ENCODE data around the gene KCNN4.

Gene KCNN4

GRCh38 chr19:43741075-43741825, 39.5 kb downstream of the KCNN4 start (continued):
- TF ChIP-seq, protein P1, sequence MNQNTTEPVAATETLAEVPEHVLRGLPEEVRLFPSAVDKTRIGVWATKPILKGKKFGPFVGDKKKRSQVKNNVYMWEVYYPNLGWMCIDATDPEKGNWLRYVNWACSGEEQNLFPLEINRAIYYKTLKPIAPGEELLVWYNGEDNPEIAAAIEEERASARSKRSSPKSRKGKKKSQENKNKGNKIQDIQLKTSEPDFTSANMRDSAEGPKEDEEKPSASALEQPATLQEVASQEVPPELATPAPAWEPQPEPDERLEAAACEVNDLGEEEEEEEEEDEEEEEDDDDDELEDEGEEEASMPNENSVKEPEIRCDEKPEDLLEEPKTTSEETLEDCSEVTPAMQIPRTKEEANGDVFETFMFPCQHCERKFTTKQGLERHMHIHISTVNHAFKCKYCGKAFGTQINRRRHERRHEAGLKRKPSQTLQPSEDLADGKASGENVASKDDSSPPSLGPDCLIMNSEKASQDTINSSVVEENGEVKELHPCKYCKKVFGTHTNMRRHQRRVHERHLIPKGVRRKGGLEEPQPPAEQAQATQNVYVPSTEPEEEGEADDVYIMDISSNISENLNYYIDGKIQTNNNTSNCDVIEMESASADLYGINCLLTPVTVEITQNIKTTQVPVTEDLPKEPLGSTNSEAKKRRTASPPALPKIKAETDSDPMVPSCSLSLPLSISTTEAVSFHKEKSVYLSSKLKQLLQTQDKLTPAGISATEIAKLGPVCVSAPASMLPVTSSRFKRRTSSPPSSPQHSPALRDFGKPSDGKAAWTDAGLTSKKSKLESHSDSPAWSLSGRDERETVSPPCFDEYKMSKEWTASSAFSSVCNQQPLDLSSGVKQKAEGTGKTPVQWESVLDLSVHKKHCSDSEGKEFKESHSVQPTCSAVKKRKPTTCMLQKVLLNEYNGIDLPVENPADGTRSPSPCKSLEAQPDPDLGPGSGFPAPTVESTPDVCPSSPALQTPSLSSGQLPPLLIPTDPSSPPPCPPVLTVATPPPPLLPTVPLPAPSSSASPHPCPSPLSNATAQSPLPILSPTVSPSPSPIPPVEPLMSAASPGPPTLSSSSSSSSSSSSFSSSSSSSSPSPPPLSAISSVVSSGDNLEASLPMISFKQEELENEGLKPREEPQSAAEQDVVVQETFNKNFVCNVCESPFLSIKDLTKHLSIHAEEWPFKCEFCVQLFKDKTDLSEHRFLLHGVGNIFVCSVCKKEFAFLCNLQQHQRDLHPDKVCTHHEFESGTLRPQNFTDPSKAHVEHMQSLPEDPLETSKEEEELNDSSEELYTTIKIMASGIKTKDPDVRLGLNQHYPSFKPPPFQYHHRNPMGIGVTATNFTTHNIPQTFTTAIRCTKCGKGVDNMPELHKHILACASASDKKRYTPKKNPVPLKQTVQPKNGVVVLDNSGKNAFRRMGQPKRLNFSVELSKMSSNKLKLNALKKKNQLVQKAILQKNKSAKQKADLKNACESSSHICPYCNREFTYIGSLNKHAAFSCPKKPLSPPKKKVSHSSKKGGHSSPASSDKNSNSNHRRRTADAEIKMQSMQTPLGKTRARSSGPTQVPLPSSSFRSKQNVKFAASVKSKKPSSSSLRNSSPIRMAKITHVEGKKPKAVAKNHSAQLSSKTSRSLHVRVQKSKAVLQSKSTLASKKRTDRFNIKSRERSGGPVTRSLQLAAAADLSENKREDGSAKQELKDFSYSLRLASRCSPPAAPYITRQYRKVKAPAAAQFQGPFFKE (tag by site-specific recombination; IDR thresholded peaks at IDR 0.05; ENCODE audit: borderline replicate concordance): no peak
- no peak for TF ChIP-seq ZNF830 (tag by site-specific recombination; IDR thresholded peaks at IDR 0.05; ENCODE audit: low read depth)
- TF ChIP-seq ZFHX2 (tag by site-specific recombination; conservative IDR thresholded peaks at IDR 0.05): peak; percentile 49
- TF ChIP-seq ZNF37A (tag by site-specific recombination; IDR thresholded peaks at IDR 0.05): no peak
- TF ChIP-seq ZNF623 (tag by site-specific recombination; IDR thresholded peaks at IDR 0.05): no peak
- TF ChIP-seq GFI1B (tag by site-specific recombination; IDR thresholded peaks at IDR 0.05): no peak
- no peak for TF ChIP-seq ZNF791 (tag by site-specific recombination; IDR thresholded peaks at IDR 0.05)
- TF ChIP-seq ZNF645 (tag by site-specific recombination; IDR thresholded peaks at IDR 0.05): no peak

DNA sequence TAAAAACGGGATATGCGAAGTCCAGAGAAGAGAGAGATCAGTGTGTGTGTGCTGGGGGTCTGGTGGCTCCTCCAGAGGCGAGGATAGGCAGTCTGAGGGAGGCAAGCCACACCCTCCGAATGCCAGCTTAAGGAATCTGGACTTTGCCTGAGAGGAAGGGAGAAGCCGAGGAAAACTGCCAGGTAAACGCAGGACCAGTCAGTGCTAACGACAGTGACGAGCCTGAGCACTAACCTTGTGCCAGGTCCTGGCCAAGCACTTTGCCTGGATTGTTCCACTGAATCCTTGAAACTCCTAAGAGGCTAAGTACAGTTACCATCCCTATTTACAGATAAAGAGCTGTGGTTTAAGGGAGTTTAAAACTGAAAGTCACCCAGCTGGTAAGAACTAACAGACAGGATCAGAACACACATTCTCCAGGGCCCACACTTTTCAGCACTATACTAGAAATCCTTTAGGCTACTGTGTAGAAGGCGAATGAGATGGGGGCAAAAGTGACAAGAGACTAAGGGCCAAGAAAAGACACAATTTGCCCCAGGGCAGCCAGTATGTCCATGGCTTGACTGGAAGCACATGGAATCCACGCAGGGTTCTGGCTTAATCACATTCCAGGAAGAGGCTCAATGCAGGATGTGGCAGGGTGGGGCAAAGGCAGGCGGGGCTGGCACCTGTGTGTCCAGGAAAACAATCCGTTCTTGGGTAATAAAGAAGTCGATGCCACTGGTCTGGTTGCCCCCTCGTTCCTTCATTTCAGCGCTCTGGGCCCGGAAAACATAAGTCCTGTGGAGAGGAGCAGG, 41.1 kb downstream of the KCNN4 start:
- peaks cover 89 to 100% of the 10 kb centered on the region in 2 experiments for H3K36me3 ChIP-seq (ENCODE audit: control insufficient read depth in 2 of 2, insufficient read depth in 1 of 2, low read length in 2 of 2)
- ChIA-PET CTCF (interaction anchor here (0.5 to 8.0 kb wide), 5 partner anchors 23 to 78 kb away, joined by 3 to 203 read pairs (median 3); partner anchors contain the start of gene KCNN4), POLR2A (interaction anchor here (1.4 to 2.4 kb wide), 3 partner anchors 16 to 81 kb away, joined by 3 to 15 read pairs (median 4); partner anchors contain the start of genes PLAUR and SMG9)
- TF ChIP-seq INSM2 (tag by site-specific recombination; IDR thresholded peaks at IDR 0.05): no peak
- TF ChIP-seq GLIS2 (tag by site-specific recombination; IDR thresholded peaks at IDR 0.05): peak; percentile 20; the same call in 1 of the 2 replicates
- 0 out of 2 replicates have a peak, but pooled peaks have one; percentile 26 for TF ChIP-seq KLF1 (tag by site-specific recombination; IDR thresholded peaks at IDR 0.05)
- H3K27ac ChIP-seq (ENCODE audit: extremely low read depth, low read depth, low read length): no peak overlapping the region
- H3K4me3 ChIP-seq (ENCODE audit: low read depth, low read length): no peak overlapping the region
- no peaks in the 10 kb centered on the region for H3K4me1 ChIP-seq (ENCODE audit: control insufficient read depth, insufficient read depth, low read length)
- H3K9me3 ChIP-seq (ENCODE audit: control insufficient read depth, insufficient read depth, low read depth, low read length): no peaks in the 10 kb centered on the region

DNA sequence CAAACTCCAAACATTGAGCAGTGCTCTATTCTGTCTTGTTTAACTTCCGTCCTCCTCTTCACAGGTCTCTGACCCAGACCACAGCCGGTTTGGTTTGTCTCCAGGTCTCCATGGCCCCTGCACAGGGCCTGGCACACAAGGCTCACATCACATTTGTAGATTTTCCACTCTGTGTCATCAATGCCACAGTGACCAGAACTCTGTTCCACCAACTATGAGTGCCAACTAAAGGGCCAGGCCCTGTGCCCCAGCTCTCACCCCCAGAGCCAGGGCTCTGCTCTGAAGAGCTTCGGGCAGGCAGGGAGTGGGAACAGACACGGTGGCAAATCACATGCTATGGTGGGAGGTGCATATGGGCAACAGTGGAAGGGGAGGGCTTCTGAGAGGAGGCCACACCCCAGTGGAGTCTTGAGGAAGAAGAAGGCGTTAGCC, 42.0 kb downstream of the KCNN4 start:
- CTCF ChIA-PET: interaction anchor here (0.6 to 2.6 kb wide), 7 partner anchors 24 to 144 kb away, joined by 3 to 7 read pairs (median 4); no protein-coding TSS in a partner anchor
- POLR2A ChIA-PET: interaction anchor here (0.7 to 2.4 kb wide), 3 partner anchors 45 to 80 kb away, joined by 3 to 15 read pairs (median 3); partner anchors contain the start of gene PLAUR

More for the DNA sequence above, 42.0 kb downstream of the KCNN4 start:
- no peak overlapping the region for H3K27ac ChIP-seq (ENCODE audit: extremely low read depth, low read depth, low read length)
- no peaks in the 10 kb centered on the region for H3K4me1 ChIP-seq (ENCODE audit: control insufficient read depth, insufficient read depth, low read length)
- no peak overlapping the region for H3K4me3 ChIP-seq (ENCODE audit: low read depth, low read length)
- TF ChIP-seq ZNF335 (tag by site-specific recombination; conservative IDR thresholded peaks at IDR 0.05) (no peak), ZNF776 (tag by site-specific recombination; IDR thresholded peaks at IDR 0.05; ENCODE audit: borderline replicate concordance) (no peak), ZNF610 (tag by site-specific recombination; IDR thresholded peaks at IDR 0.05; ENCODE audit: borderline replicate concordance) (no peak), ZNF112 (tag by site-specific recombination; IDR thresholded peaks at IDR 0.05) (no peak), MYNN (tag by site-specific recombination; IDR thresholded peaks at IDR 0.05; ENCODE audit: borderline replicate concordance) (no peak), ZNF423 (tag by site-specific recombination; IDR thresholded peaks at IDR 0.05) (no peak), ZFP3 (tag by site-specific recombination; IDR thresholded peaks at IDR 0.05; ENCODE audit: low read depth) (no peak), MEIS1 (CRISPR knock-in tag; IDR thresholded peaks at IDR 0.05; ENCODE audit: borderline replicate concordance) (no peak)
- peaks cover 87 to 100% of the 10 kb centered on the region in 2 experiments for H3K36me3 ChIP-seq (ENCODE audit: control insufficient read depth in 2 of 2, insufficient read depth in 1 of 2, low read length in 2 of 2)
- H3K9me3 ChIP-seq (ENCODE audit: control insufficient read depth, insufficient read depth, low read depth, low read length): no peaks in the 10 kb centered on the region
